GM12801 (cell line): Measurements from ENCODE around the gene UGT1A10.

Experiments used
- CTCF ChIP-seq: IDR thresholded peaks from one replicate; pipeline ENCODE4 v1.5.1; 2011; ENCODE audit warnings: control low read depth; ENCODE audit not compliant: insufficient read length; ENCODE audit errors: extremely low read depth

Gene UGT1A10

GRCh38 chr2:233796254-233796653 is 160.0 kb downstream of the UGT1A10 start:
- TF ChIP-seq CTCF = no peak

DNA sequence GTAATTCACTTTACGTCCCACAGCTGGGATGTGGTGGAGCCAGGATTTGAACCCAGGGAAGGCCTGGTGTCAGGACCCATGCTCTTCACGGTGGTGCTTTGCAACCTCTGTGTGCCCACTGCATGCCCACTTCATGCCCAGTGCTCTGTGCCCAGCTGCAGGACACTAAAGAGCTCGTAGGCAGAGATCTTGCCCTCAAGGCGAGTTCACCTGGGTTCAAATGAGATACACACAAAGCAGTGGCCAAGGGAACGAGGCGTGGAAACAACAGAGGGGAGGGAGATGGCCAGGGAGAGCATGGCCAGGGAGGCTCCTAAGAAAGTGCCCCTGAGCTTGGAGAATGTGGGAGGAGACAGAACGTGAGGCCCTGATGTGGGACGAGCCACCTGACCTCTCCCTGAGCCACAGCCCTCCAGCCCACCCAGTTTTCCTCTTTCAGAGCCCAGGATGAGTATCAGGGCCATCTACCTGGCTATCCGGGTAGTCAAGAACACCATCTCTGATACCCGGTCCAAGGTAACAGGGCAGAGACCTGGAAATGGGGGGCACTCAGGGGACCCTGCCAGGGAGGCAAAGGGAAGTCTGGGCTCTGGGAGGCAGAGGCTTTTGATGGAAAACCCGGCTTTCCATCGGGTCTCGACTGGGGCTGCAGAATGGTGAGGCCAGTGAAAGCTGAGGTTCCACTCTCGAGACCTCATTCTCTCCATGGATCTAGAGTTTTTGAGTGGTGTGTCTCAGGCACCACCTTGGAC is 162.3 kb downstream of the UGT1A10 start:
- no peak for TF ChIP-seq CTCF

- TF ChIP-seq CTCF = no peak
These were observed 162.9 kb downstream of the UGT1A10 start for GRCh38 chr2:233799087-233799665.

DNA sequence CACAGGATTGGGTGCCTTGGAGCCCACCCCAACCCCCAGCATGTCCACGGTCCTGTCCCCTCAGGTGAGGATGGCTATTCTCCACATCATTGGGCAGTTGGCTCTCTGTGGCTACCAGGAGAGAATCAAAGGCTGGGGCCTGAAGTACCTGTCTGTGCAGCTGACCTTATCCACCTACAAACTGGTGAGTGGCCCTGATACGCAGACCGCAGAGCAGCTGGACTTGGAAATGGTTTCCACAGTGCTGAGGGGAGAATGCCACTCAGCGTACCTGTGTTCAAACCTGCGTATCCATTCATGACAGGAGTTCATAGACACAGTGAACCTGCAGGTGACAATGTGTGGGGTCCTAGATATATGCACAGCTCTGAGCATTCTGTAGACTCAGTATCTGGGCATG is 163.5 kb downstream of the UGT1A10 start:
- no peak for TF ChIP-seq CTCF

- no peak for TF ChIP-seq CTCF
These were observed 164.0 kb downstream of the UGT1A10 start for GRCh38 chr2:233800208-233800607.

DNA sequence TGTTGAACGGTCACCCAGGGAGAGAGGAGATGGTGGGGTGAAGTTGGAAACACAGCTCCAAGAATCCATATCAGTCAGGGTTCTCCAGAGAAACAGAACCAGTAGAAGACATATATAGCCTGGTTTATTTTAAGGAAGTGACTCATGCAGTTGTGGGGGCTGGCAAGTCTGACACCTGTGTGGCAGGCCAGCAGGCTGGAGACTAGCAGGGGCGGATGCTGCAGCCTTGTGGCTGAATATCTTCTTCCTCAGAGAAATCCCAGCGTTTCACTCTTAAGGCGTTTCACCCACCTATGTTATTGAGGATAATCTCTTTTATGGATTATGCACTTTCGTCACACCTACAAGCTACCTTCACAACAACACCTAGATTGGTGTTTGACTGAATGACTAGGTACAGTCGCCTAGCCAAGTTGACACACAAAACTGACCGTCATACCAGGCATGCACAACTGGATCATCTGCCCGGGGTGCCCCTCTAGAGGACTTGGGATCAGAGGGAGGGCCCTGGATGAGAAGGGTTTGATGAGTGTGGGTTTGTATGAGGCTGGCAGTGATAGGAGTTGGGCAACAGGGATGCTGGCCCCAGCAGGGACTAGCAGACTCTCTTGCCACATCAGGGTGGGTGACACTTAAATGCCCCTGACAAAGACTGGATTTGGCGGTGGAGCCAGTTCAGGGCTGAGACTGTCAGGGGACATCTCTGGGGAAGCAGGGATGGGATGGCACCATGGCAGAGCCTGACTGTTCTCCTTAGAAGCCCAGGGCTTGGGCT is 165.3 kb downstream of the UGT1A10 start:
- no peak for TF ChIP-seq CTCF

- no peak for TF ChIP-seq CTCF
These were observed 166.0 kb downstream of the UGT1A10 start for GRCh38 chr2:233802132-233802815.
